Calu3 (cell line): ENCODE data around the gene NDUFB10. TPM values are rescaled to one million over a fixed set of nuclear protein-coding genes. Genes with fewer than 3 reads are reported as not detected.
A peak's percentile ranks its signal among the peaks of the same experiment; 100 is the strongest.

Source experiments
- BruUV-seq: library from RNA; stranded (reverse); fragments of 400-500 nt; replicated peaks from 2 replicates; lab custom pipeline; 2021; lab: Mats Ljungman, UMichigan
- CTCF ChIA-PET: fragments of 300-600 bp; sonication (Branson Sonifier 250); formaldehyde crosslinking; loops from one replicate; lab custom pipeline; 2022; ENCODE audit warnings: antibody characterized with exemption; lab: Charles Lee
- DNase-seq: peaks from one replicate; pipeline ENCODE4 v3.0.0; 2022
- H3K27ac Mint-ChIP-seq: one replicate; pipeline ENCODE4 v1.8.0; 2022; ENCODE audit warnings: mixed read lengths; ENCODE audit not compliant: unreplicated experiment
- H3K27me3 Mint-ChIP-seq: one replicate; pipeline ENCODE4 v1.8.0; 2022; ENCODE audit warnings: mixed read lengths; ENCODE audit not compliant: unreplicated experiment
- H3K36me3 Mint-ChIP-seq: one replicate; pipeline ENCODE4 v1.8.0; 2022; ENCODE audit warnings: mild to moderate bottlenecking, moderate library complexity, mixed read lengths; ENCODE audit not compliant: insufficient read depth, unreplicated experiment
- H3K4me1 Mint-ChIP-seq: one replicate; pipeline ENCODE4 v1.8.0; 2022; ENCODE audit warnings: mild to moderate bottlenecking, low read depth, mixed read lengths; ENCODE audit not compliant: unreplicated experiment
- H3K4me3 Mint-ChIP-seq: one replicate; pipeline ENCODE4 v1.8.0; 2022; ENCODE audit warnings: mild to moderate bottlenecking, low read depth, moderate library complexity, mixed read lengths; ENCODE audit not compliant: unreplicated experiment
- H3K9me3 Mint-ChIP-seq: one replicate; pipeline ENCODE4 v1.8.0; 2022; ENCODE audit warnings: low read depth, mixed read lengths; ENCODE audit not compliant: unreplicated experiment
- CTCF ChIP-seq: fragments of 200-600 bp; IDR thresholded peaks from one replicate; pipeline ENCODE4 v1.8.0; 2022; ENCODE audit warnings: antibody characterized with exemption; ENCODE audit not compliant: unreplicated experiment
- intact Hi-C: fragments of 100-400 bp; cut with micrococcal nuclease; formaldehyde crosslinking; loops from one replicate; pipeline ENCODE4 v1.10.0; 2022; ENCODE audit not compliant: unreplicated experiment
- total RNA-seq: library from RNA; stranded (reverse); gene quantifications from 2 replicates; pipeline ENCODE4 v1.2.3, GENCODE V29; 2022

The NDUFB10 gene
- total RNA-seq, 1 experiment from 2014 or later, result 148 TPM

GRCh38 chr16:1984347-1985225 lies 25.2 kb downstream of the NDUFB10 start:
- Mint-ChIP-seq H3K4me1 (peaks cover 31% of the 10 kb centered on the region), H3K4me3 (peak overlapping the region; percentile 87), H3K27me3 (no peaks in the 10 kb centered on the region), H3K9me3 (no peaks in the 10 kb centered on the region), H3K27ac (peak overlapping the region; percentile 61), H3K36me3 (peaks cover 81% of the 10 kb centered on the region)
- TF ChIP-seq CTCF, result no peak
- no peak for DNase-seq
- TSS peak; percentile 46 for BruUV-seq
- intact Hi-C loops, result no loop called here
- CTCF ChIA-PET, result interaction anchor here (0.6 to 1.4 kb wide), 4 partner anchors 9 to 353 kb away, joined by 3 to 4 read pairs (median 4); partner anchors contain the start of gene TBL3

- H3K36me3 Mint-ChIP-seq, result peaks cover 77% of the 10 kb centered on the region
- no peak for TF ChIP-seq CTCF
- DNase-seq, result no peak
- H3K27me3 Mint-ChIP-seq, result no peaks in the 10 kb centered on the region
- H3K9me3 Mint-ChIP-seq, result no peaks in the 10 kb centered on the region
- peaks cover 29% of the 10 kb centered on the region for H3K4me1 Mint-ChIP-seq
- H3K4me3 Mint-ChIP-seq, result peak overlapping the region; percentile 87
- intact Hi-C loops, result no loop called here
- H3K27ac Mint-ChIP-seq, result no peak overlapping the region
- CTCF ChIA-PET, result interaction anchor here (1.1 to 1.4 kb wide), 3 partner anchors 8 to 17 kb away, joined by 3 to 4 read pairs (median 3); no protein-coding TSS in a partner anchor
- BruUV-seq, result no TSS peak
Measured at GRCh38 chr16:1985466-1986150, 26.3 kb downstream of the NDUFB10 start.

- CTCF ChIA-PET, result no interaction called here
- H3K27me3 Mint-ChIP-seq, result no peaks in the 10 kb centered on the region
- no peak overlapping the region for H3K27ac Mint-ChIP-seq
- peaks cover 13% of the 10 kb centered on the region for H3K4me1 Mint-ChIP-seq
- no peaks in the 10 kb centered on the region for H3K9me3 Mint-ChIP-seq
- BruUV-seq, result no TSS peak
- H3K4me3 Mint-ChIP-seq, result no peak overlapping the region
- TF ChIP-seq CTCF, result no peak
- DNase-seq, result no peak
- intact Hi-C loops, result no loop called here
- peaks cover 67% of the 10 kb centered on the region for H3K36me3 Mint-ChIP-seq
Measured at GRCh38 chr16:1987198-1987597, 27.9 kb downstream of the NDUFB10 start.

- peaks cover 54% of the 10 kb centered on the region for H3K36me3 Mint-ChIP-seq
- CTCF ChIA-PET, result no interaction called here
- intact Hi-C loops, result no loop called here
- H3K27me3 Mint-ChIP-seq, result no peaks in the 10 kb centered on the region
- peak within 1 kb of the TSS; percentile 13 for H3K27ac Mint-ChIP-seq
- H3K4me1 Mint-ChIP-seq, result peaks cover 8% of the 10 kb centered on the region
- no peaks in the 10 kb centered on the region for H3K9me3 Mint-ChIP-seq
- TF ChIP-seq CTCF, result no peak
- H3K4me3 Mint-ChIP-seq, result peak within 1 kb of the TSS; percentile 54
- BruUV-seq, result no TSS peak
- no peak for DNase-seq
Measured at GRCh38 chr16:1989209-1990100, 30.1 kb downstream of the NDUFB10 start, which contains the start of gene SYNGR3. TSS of gene SYNGR3 (plus strand) at chr16:1989970. CDS start at chr16:1990103, 133 bp downstream.
